PFSK-1 (cell line): Measurements from ENCODE around the gene GLTP.

Experiments
- FOXP2 ChIP-seq: optimal IDR thresholded peaks from 2 replicates; pipeline ENCODE3; 2011; ENCODE audit warnings: borderline replicate concordance, control low read depth, inconsistent platforms; ENCODE audit not compliant: insufficient read depth; ENCODE audit errors: extremely low read length, extremely low read depth
- POLR2AphosphoS5 ChIP-seq: IDR thresholded peaks from 2 replicates; pipeline ENCODE4 v1.6.1; 2012; ENCODE audit warnings: low read depth, mild to moderate bottlenecking, control low read depth, low read length, moderate library complexity
- REST ChIP-seq, 2 experiments: IDR thresholded peaks; 2 replicates each; pipeline versions ENCODE4 v1.6.1 to v1.8.0; 2011 to 2012; ENCODE audit warnings: low read depth in 2 of 2, low read length in 2 of 2, control low read depth in 1 of 2, inconsistent platforms in 1 of 2, mild to moderate bottlenecking in 1 of 2, moderate library complexity in 1 of 2; ENCODE audit not compliant: insufficient read depth in 1 of 2
- SIN3A ChIP-seq: IDR thresholded peaks from 2 replicates; pipeline ENCODE4 v1.6.1; 2012; ENCODE audit warnings: mild to moderate bottlenecking, low read length, moderate library complexity, borderline replicate concordance; ENCODE audit not compliant: insufficient read depth
- TAF1 ChIP-seq: IDR thresholded peaks from 2 replicates; pipeline ENCODE4 v1.6.1; 2012; ENCODE audit warnings: low read length, control low read depth, borderline replicate concordance; ENCODE audit not compliant: insufficient read depth

GRCh38 chr12:109877504-109878246, 2.7 kb downstream of the GLTP start:
- TF ChIP-seq POLR2AphosphoS5 (no peak), FOXP2 (no peak), TAF1 (no peak), REST (IDR thresholded peaks at IDR 0.05; ENCODE audit: insufficient read depth in 1 of 2, low read depth in 2 of 2, low read length in 2 of 2) (no peak), SIN3A (no peak)
